HG03135 (cell line): ENCODE data around the gene POP4.
"Not testable (repeated sequence)": the region's sequence is repeated elsewhere in the genome, so short reads cannot be mapped to it uniquely, and the experiment has no call there.

Source experiments
- ATAC-seq: cut with Tn5 transposase; IDR thresholded peaks from one replicate; pipeline ENCODE4 v1.9.1; 2021; ENCODE audit warnings: mild to moderate bottlenecking, moderate library complexity; ENCODE audit not compliant: unreplicated experiment

Gene POP4, protein sequence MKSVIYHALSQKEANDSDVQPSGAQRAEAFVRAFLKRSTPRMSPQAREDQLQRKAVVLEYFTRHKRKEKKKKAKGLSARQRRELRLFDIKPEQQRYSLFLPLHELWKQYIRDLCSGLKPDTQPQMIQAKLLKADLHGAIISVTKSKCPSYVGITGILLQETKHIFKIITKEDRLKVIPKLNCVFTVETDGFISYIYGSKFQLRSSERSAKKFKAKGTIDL

DNA sequence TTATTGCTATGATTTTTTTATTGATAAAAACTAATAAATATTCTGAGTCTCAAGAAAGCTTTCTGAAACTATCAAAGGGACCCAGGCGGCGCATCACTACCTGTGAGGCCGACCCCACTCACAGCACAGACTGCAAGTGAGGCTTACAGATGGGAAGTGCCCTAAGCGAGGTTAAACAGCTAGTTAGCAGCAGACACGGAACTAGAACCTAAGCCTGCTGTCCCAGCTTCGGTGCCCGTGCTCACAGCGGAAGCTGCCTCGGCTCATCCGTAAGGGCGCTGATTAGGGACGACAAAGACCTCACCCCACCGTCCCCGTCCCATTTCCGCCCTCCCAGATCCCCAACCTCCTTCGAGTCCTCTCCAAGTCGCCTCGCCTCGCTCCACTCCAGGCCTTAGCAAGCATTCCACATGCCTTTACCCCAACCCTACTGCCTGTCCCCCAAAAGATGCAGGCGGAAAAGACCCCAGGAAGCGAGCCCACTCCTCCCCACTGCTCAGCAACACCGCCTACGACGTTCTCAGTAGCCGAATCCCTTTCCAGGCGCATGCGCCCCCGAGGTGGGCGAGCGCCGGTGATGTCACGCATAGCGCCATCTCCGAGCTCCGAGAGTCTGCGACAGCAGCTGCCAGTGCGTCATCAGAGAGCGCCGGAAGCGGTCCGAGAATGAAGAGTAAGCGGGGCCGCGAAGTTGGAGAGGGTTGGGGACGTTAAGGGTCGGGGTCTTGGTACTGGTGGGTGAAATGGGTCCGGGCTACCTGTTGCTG is at the start of gene POP4:
Gene POP4, plus strand, starts transcription at position 631 of the 767 bp plus-strand sequence. Its CDS starts 36 bp downstream, at position 667.
- peak; percentile 54 for ATAC-seq

DNA sequence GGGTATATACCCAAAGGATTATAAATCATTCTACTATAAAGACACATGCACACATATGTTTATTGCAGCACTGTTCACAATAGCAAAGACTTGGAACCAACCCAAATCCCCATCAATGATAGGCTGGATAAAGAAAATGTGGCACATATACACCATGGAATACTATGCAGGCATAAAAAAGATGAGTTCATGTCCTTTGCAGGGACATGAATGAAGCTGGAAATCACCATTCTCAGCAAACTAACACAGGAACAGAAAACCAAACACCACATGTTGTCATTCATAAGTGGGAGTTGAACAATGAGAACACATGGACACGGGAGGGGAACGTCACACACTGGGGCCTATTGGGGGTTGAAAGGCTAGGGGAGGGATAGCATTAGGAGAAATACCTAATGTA is 47.0 kb upstream of the POP4 start:
- not testable (repeated sequence) for ATAC-seq

- ATAC-seq, result no peak
Observed at GRCh38 chr19:29559743-29560142, 46.3 kb upstream of the POP4 start.

DNA sequence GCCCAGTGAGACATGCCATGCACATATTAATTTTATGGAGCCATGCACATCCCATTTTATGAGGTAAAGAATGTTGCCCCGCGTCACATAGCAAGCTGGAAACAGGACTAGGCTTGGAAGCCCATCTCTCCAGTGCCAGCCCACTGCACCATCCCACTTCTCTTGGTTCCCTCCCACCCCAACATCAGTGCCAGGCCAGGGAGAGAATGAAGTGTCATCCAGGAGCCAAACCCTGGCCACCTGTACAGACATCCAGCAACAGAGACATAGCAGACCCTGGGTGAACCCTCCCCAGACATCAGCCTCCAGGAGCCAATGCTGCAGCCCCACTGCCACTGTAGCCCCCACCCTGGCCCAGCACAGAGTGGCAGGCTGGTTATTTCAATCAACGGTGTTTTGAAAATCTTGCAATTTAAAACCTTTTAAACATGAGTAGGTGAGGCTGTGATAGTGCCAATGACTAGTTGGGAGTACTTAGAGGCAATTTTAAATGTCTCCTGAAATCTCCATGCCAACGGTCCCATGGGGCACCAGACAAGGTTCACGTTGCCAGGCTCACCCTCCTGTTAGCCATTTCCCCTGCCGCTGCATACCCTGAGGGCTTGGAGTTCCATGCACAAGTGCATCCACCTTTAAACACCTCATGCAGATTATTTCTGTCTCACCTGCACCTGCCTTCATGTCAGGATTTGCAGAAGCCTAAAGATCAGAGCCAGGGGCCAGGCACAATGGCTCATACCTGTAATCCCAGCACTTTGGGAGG is 45.6 kb upstream of the POP4 start:
- ATAC-seq, result no peak

DNA sequence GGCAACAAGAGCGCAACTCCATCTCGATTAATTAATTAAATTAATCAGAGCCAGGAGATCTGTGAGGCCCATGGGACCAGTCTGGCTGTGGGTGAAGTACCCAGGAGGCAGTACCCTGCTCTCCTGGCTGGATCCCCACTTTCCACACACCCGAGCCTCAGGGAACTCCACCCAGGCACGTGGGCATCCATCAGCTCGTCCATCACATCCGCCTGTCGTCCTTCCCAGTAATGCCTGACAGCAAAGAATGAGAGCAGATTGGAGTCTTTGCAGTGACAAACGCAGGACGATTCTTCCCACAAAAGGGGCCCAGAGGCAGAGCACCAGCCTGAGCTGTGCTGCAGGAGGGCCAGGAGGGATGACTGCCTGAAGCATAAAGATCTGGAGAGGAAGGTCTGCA is 44.5 kb upstream of the POP4 start:
- no peak for ATAC-seq

- no peak for ATAC-seq
Observed at GRCh38 chr19:29562299-29563297, 43.5 kb upstream of the POP4 start.

- no peak for ATAC-seq
Observed at GRCh38 chr19:29563486-29564101, 42.5 kb upstream of the POP4 start.

DNA sequence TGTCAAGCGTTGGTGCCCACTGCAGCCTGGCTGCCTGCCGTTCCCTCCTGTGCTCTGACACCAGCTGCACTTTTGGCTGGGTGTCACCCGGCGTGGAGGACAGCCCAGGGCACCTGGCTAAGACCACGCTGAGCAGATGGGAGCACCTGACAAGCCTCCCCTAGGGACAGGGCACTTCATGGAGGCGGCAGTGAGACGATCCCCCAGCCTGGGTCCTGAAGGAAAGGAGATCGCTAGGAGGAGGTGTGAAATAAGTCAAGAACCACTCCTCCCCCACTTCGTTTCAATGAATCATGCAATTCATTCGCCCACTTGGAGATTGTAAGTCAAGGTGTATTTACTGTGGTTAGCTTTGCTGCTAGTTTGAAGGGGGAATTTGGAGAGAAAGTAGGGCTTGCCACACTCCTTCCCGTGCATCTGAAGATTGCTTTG is 41.5 kb upstream of the POP4 start:
- ATAC-seq, result no peak

DNA sequence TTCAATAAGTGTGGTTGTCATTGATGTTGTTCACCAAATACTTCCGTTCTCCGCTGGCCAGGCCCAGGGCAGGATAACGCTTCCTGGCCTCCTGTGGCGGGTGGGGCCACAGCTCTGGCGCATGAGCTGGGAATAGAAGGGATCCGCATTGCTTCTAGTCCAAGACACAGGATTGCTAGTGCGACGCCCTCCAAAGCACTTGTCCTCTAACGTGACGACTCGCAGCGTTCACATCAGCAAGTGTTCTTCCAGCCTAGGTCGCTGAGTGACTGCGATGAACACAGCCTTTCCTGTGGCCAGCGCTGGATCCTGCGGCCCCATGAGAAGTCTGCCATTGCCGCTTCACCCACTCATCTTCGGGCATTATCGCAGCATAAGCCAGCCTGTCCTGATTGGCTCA is 40.9 kb upstream of the POP4 start:
- no peak for ATAC-seq

DNA sequence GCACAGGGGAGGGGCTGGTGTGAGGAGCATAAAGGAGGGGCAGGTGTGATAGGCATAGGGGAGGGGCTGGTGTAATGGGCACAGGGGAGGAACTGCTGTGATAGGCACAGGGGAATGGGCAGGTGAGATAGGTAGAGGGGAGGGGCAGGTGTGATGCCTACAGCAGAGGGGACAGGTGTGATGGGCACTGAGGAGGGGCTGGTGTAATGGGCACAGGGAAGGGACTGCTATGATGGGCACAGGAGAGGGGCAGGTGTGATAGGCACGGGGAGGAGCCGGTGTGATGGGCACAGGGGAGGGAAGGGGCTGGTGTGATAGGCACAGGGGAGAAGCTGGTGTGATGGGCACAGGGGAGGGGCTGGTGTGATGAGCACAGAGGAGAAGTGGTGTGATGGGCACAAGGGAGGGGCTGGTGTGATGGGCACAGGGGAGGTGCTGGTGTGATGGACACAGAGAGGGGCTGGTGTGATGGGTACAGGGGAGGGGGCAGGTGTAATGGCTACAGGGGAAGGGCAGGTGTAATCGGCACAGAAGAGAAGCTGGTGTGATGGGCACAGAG is 39.5 kb upstream of the POP4 start:
- no peak for ATAC-seq

GRCh38 chr19:29567366-29567915 is 38.6 kb upstream of the POP4 start:
- no peak for ATAC-seq

DNA sequence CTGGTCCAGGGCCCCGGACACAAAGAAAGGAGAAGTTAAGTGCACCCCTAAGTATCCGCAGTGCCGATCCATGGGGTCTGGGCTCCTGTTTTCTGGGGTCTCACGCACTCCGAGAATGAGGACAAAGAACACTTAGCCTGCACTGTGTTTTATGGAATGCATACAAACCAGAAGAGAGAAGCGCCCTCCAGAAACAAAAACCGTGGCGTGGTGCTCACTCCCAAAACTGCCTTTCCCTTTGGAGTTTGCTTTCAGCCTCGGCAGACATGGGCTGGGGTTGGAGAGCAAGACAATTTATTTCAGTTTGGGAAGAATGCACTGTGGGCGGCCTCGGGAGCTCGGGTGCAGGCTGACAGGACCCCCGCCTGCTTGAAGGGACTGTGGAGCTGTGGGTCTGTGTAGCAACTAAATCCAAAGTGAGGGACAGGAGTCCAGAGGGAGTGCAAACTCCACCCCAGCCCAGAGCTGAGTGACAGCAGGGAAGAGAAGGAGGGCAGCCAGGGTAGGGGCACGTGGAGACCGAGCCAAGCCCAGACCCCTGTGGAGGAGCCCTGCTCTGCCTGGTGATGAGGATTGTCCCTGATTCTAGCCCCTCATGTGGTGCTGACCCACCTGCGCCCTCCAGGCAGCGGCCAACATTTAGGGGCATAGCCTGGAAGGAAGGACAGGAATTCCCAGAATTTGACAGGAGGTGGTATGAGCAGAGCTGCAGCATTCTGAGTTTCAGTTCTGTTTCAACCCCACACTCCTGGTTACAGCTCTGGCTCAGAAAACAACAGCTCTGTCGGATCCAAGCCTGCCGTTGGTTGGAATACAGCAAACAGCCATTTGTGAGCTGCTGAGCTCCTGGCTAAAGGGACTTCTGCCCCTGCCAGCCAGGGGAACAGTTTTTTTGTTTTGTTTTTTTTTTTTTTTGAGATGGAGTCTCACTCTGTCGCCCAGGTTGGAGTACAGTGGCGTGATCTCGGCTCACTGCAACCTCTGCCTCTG is 37.8 kb upstream of the POP4 start:
- ATAC-seq, result no peak

- ATAC-seq, result no peak
Observed at GRCh38 chr19:29569038-29569911, 36.8 kb upstream of the POP4 start.

- no peak for ATAC-seq
Observed at GRCh38 chr19:29571181-29571580, 34.9 kb upstream of the POP4 start.

DNA sequence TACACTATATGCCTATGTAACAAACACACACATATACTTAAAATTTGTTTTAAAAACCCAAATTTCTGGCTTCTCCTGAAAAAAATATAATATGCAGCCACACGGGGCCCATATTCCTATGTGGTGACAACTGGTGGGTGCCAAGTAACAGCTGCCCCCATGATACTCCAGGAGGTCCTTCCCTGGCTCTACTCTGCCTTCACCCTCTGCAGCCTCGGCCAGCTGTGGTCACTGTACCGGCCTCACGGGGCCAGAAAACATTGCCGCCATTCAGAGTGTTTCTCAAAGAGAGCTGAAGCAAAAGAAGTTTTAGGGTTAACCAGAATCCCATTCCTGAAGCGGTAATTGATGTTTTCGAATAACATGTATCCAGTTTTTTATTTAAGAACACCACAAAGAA is 32.6 kb upstream of the POP4 start:
- ATAC-seq, result no peak

GRCh38 chr19:29574510-29574909 is 31.6 kb upstream of the POP4 start:
- no peak for ATAC-seq

- no peak for ATAC-seq
Observed at GRCh38 chr19:29576046-29576606, 30.0 kb upstream of the POP4 start.
